PC-9 (cell line): ENCODE measurements around the gene GMPPB. TPM values are rescaled to one million over a fixed set of nuclear protein-coding genes. Genes with fewer than 3 reads are reported as not detected.

Experiments
- BruUV-seq: library from RNA; stranded (reverse); fragments of 400-500 nt; replicated peaks from 2 replicates; lab custom pipeline; 2021; lab: Mats Ljungman, UMichigan
- CTCF ChIA-PET: fragments of 300-600 bp; sonication (Branson Sonifier 250); formaldehyde crosslinking; loops from one replicate; lab custom pipeline; 2022; ENCODE audit warnings: antibody characterized with exemption; lab: Charles Lee
- POLR2A ChIA-PET: fragments of 300-600 bp; sonication (Branson Sonifier 250); formaldehyde crosslinking; loops from one replicate; lab custom pipeline; 2022; ENCODE audit warnings: antibody characterized with exemption; ENCODE audit not compliant: unreplicated experiment; lab: Charles Lee
- DNase-seq, 2 experiments: peaks; one replicate each; pipeline versions ENCODE4 v3.0.0 to v3.0.0-alpha.2; 2015 to 2022; ENCODE audit warnings: mixed read lengths in 1 of 2
- H2AFZ ChIP-seq: fragments of 200-600 bp; sonication (generic); 2 replicates; pipeline ENCODE4 v1.8.1; 2017; ENCODE audit warnings: antibody characterized with exemption
- H3F3A ChIP-seq: fragments of 200-600 bp; sonication (generic); 2 replicates; pipeline ENCODE4 v1.8.1; 2017; ENCODE audit warnings: antibody characterized with exemption, mild to moderate bottlenecking, low read depth; ENCODE audit not compliant: insufficient read depth
- H3K27ac ChIP-seq: fragments of 200-600 bp; sonication (generic); 2 replicates; pipeline ENCODE4 v1.6.1; 2016; ENCODE audit warnings: mixed run types
- H3K27me3 ChIP-seq: fragments of 200-600 bp; sonication (generic); 2 replicates; pipeline ENCODE4 v1.6.1; 2016; ENCODE audit warnings: low read depth, mixed run types; ENCODE audit not compliant: insufficient read depth
- H3K36me3 ChIP-seq: fragments of 200-600 bp; sonication (generic); 2 replicates; pipeline ENCODE4 v1.6.1; 2016; ENCODE audit warnings: low read depth, mixed run types
- H3K4me1 ChIP-seq: fragments of 200-600 bp; sonication (generic); replicated peaks from 2 replicates; pipeline ENCODE4 v1.6.1; 2016; ENCODE audit warnings: mixed run types; ENCODE audit not compliant: insufficient read depth
- H3K4me2 ChIP-seq: fragments of 200-600 bp; sonication (generic); 2 replicates; pipeline ENCODE4 v1.6.1; 2017; ENCODE audit warnings: mixed run types
- H3K4me3 ChIP-seq: fragments of 200-600 bp; sonication (generic); 2 replicates; pipeline ENCODE4 v1.6.1; 2016; ENCODE audit warnings: mixed run types
- H3K79me2 ChIP-seq: fragments of 200-600 bp; sonication (generic); 2 replicates; pipeline ENCODE4 v1.6.1; 2017; ENCODE audit warnings: low read depth, mixed run types
- H3K9me2 ChIP-seq: fragments of 200-600 bp; sonication (generic); 2 replicates; pipeline ENCODE4 v1.8.1; 2017; ENCODE audit warnings: mild to moderate bottlenecking; ENCODE audit not compliant: insufficient read depth
- H3K9me3 ChIP-seq: fragments of 200-600 bp; sonication (generic); 2 replicates; pipeline ENCODE4 v1.8.1; 2016; ENCODE audit warnings: low read depth; ENCODE audit not compliant: insufficient read depth
- H4K20me1 ChIP-seq: fragments of 200-600 bp; sonication (generic); 2 replicates; pipeline ENCODE4 v1.8.1; 2017; ENCODE audit not compliant: insufficient read depth
- EZH2 ChIP-seq: fragments of 200-600 bp; sonication (generic); IDR thresholded peaks from 2 replicates; pipeline ENCODE4 v1.8.0; 2017; ENCODE audit warnings: antibody characterized with exemption, low read depth
- intact Hi-C: fragments of 100-400 bp; cut with micrococcal nuclease; formaldehyde crosslinking; loops from one replicate; pipeline ENCODE4 v1.10.0; 2022; ENCODE audit not compliant: unreplicated experiment
- total RNA-seq: library from RNA; stranded (reverse); gene quantifications from 2 replicates; pipeline ENCODE4 v1.2.3, GENCODE V29; 2021
- TF ChIP-seq, protein P1 (sequence below): fragments of 200-600 bp; sonication (generic); conservative IDR thresholded peaks from 2 replicates; pipeline ENCODE4 v1.6.1; 2017; ENCODE audit warnings: mixed run types, antibody characterized with exemption, mild to moderate bottlenecking, moderate library complexity

The GMPPB gene
- total RNA-seq, 1 experiment from 2014 or later, result 20.4 TPM

DNA sequence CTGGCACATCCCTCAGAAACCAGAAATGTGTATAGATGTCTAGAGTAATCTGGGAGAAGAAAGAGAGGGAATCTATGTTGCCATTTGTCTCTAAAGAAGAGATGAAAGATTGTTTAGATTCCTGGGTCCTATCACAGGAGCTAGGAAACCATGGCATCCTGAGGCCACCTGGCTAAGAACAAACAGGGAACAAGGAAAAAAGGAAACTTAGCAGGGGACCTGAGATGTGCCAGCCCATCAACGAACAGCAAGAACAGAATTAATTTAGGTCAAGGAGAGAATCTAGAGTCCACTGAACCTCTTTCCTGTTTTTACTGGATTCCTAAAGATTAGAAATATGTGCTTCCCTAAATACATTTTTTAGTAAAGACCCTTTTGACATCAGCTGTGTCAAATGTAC, 32.3 kb upstream of the GMPPB start:
- Histone ChIP-seq H2AFZ (no peak overlapping the region), H3K4me2 (no peak overlapping the region), H3K4me1 (no peaks in the 10 kb centered on the region), H3K36me3 (no peaks in the 10 kb centered on the region), H4K20me1 (peaks cover 4% of the 10 kb centered on the region; the same call in 1 of the 2 replicates), H3K9me2 (no peaks in the 10 kb centered on the region), H3K4me3 (no peak overlapping the region), H3K79me2 (peaks cover 35% of the 10 kb centered on the region), H3K27ac (no peak overlapping the region), H3K9me3 (no peaks in the 10 kb centered on the region), H3F3A (no peaks in the 10 kb centered on the region), H3K27me3 (no peaks in the 10 kb centered on the region)
- ChIA-PET POLR2A (interaction anchor here (0.5 to 0.6 kb wide), 2 partner anchors 9 to 24 kb away, joined by 9 to 13 read pairs; no protein-coding TSS in a partner anchor), CTCF (no interaction called here)
- no peak for TF ChIP-seq EZH2
- TF ChIP-seq, protein P1, sequence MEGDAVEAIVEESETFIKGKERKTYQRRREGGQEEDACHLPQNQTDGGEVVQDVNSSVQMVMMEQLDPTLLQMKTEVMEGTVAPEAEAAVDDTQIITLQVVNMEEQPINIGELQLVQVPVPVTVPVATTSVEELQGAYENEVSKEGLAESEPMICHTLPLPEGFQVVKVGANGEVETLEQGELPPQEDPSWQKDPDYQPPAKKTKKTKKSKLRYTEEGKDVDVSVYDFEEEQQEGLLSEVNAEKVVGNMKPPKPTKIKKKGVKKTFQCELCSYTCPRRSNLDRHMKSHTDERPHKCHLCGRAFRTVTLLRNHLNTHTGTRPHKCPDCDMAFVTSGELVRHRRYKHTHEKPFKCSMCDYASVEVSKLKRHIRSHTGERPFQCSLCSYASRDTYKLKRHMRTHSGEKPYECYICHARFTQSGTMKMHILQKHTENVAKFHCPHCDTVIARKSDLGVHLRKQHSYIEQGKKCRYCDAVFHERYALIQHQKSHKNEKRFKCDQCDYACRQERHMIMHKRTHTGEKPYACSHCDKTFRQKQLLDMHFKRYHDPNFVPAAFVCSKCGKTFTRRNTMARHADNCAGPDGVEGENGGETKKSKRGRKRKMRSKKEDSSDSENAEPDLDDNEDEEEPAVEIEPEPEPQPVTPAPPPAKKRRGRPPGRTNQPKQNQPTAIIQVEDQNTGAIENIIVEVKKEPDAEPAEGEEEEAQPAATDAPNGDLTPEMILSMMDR, result no peak
- no peak for DNase-seq
- intact Hi-C loops, result no loop called here
- BruUV-seq, result no TSS peak

DNA sequence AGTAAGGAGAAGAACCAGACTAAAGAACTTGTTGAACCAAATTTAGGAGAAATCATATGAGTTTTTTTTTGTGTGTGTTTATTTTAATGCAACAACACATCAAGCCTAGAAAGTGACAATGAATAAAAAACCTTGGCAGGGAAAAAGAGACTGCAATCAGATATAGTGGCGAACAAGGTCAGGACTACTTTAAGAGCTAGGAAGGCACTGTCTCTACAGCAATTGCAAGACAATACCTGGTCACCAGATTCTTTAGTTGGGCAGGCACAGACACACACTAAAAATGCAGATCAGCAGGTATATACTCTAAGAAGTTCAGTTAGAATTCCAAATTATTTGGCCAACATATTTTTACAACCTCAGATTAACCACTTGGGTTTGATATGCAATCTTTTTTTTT, 30.8 kb upstream of the GMPPB start:
- Histone ChIP-seq H2AFZ (no peak overlapping the region), H3K27me3 (no peaks in the 10 kb centered on the region), H4K20me1 (peaks cover 4% of the 10 kb centered on the region; the same call in 1 of the 2 replicates), H3K4me1 (no peaks in the 10 kb centered on the region), H3K9me2 (no peaks in the 10 kb centered on the region), H3K36me3 (no peaks in the 10 kb centered on the region), H3K27ac (no peak overlapping the region), H3K9me3 (no peaks in the 10 kb centered on the region), H3K4me2 (no peak overlapping the region), H3K4me3 (no peak overlapping the region), H3F3A (no peaks in the 10 kb centered on the region), H3K79me2 (peaks cover 30% of the 10 kb centered on the region)
- TF ChIP-seq, protein P1, result no peak
- TF ChIP-seq EZH2, result no peak
- no peak for DNase-seq
- ChIA-PET CTCF (no interaction called here), POLR2A (no interaction called here)
- no TSS peak for BruUV-seq
- intact Hi-C loops, result no loop called here

DNA sequence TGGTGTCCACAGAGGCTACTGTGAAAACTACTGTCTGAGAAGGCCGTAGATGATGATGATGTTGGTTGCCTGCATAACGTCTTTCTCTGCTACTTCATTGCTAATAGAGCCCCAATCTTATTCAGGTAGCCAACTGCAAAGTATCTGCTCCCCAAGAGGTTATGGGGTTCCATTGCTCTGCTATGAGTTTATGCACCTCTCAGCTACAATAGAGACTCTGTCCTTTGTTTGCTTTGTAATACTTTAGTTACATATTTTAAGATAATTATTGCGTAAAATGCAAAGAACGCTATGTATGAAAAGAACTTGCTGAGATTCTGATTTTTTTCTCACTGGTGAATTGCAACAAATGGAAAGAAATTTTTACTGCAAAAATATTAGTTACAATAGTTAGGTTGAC, 27.8 kb upstream of the GMPPB start:
- ChIA-PET POLR2A (no interaction called here), CTCF (no interaction called here)
- no peak overlapping the region for H2AFZ ChIP-seq
- BruUV-seq, result no TSS peak
- H4K20me1 ChIP-seq, result peaks cover 4% of the 10 kb centered on the region; the same call in 1 of the 2 replicates
- H3F3A ChIP-seq, result peaks cover 9% of the 10 kb centered on the region; the same call in 1 of the 2 replicates
- intact Hi-C loops, result no loop called here
- no peaks in the 10 kb centered on the region; the same call in 1 of the 2 replicates for H3K4me1 ChIP-seq
- no peak for TF ChIP-seq EZH2
- TF ChIP-seq, protein P1, result no peak
- H3K27me3 ChIP-seq, result no peaks in the 10 kb centered on the region
- no peak overlapping the region for H3K4me2 ChIP-seq
- no peaks in the 10 kb centered on the region for H3K36me3 ChIP-seq
- no peak for DNase-seq
- H3K9me3 ChIP-seq, result no peaks in the 10 kb centered on the region
- no peak overlapping the region for H3K27ac ChIP-seq
- H3K79me2 ChIP-seq, result peaks cover 24% of the 10 kb centered on the region; the same call in 1 of the 2 replicates
- no peak overlapping the region for H3K4me3 ChIP-seq
- H3K9me2 ChIP-seq, result no peaks in the 10 kb centered on the region
